Measurements from ENCODE around the gene HS6ST1. TPM values are rescaled to one million over a fixed set of nuclear protein-coding genes. Genes with fewer than 3 reads are reported as not detected.

The HS6ST1 gene
- total RNA-seq, 1 donor from 2014 or later = 17.6 TPM

DNA sequence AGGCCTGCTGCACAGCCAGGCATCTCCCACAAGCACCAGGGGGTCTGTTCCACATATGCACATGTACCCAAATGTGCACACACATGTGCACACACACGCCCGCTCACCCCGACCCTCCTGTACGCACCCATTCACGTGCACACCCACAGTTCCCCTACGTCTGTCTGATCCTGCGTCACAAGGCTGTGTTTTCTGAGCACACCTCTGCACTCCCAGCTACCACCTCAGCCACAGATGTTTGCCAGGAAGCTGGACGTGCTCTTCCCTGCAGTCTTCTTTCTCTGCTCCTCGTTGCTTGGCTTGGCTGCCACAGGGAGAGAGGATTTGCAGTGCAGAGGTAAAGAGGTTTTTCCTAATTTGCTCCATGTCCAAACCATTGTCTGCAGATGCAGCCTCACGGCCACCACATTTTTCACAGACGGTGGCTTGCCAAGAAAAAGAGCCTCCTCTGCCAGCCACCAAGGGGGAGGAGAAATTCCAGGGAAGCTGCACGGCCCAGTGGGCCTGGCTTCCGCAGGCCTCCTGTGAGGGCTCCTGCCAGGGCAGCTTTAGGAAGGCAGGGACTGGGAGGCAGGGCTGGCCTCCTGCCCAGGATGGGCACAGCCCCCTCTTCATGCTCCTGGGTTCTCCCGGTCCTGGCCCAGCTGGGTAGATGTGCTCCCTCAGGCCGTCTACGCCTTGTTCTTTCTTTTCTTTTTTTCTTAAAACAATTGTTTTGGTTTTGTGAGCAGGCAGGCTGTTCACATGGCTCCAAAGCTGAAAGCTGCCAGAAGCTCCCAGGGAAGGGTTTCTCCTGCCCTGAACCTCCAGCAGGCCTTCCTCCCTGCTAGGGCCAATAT, 29.3 kb upstream of the HS6ST1 start:
- DNase-seq (ENCODE audit: low read depth) = peak; percentile 30

DNA sequence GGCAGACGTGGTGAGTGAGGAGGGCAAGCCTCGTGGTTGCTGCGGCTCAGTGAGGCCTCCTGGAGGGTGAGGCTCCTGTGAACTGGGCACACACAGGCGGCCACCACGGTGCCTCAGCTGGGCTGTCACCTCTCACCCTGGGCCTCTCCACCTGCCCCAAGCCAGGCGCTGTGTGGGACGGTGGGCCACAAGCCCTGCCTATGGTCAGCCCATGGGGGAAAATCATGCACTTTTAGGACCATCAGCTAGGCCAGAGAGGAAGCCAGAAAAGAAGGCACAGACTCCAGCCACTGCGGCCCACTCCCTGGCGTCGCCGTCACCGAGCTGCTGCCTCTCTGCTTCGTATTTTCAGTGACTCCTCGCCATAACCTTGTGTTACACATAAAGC, 28.5 kb upstream of the HS6ST1 start:
- H3K4me3 ChIP-seq (ENCODE audit: low read depth, low read length) = no peak overlapping the region
- TF ChIP-seq, protein P1, sequence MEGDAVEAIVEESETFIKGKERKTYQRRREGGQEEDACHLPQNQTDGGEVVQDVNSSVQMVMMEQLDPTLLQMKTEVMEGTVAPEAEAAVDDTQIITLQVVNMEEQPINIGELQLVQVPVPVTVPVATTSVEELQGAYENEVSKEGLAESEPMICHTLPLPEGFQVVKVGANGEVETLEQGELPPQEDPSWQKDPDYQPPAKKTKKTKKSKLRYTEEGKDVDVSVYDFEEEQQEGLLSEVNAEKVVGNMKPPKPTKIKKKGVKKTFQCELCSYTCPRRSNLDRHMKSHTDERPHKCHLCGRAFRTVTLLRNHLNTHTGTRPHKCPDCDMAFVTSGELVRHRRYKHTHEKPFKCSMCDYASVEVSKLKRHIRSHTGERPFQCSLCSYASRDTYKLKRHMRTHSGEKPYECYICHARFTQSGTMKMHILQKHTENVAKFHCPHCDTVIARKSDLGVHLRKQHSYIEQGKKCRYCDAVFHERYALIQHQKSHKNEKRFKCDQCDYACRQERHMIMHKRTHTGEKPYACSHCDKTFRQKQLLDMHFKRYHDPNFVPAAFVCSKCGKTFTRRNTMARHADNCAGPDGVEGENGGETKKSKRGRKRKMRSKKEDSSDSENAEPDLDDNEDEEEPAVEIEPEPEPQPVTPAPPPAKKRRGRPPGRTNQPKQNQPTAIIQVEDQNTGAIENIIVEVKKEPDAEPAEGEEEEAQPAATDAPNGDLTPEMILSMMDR (conservative IDR thresholded peaks at IDR 0.05; ENCODE audit: low read depth, low read length) = no peak
- DNase-seq (ENCODE audit: low read depth) = no peak

More for the DNA sequence above, 29.3 kb upstream of the HS6ST1 start:
- TF ChIP-seq, protein P1 (conservative IDR thresholded peaks at IDR 0.05; ENCODE audit: low read depth, low read length) = no peak
- no peak overlapping the region for H3K4me3 ChIP-seq (ENCODE audit: low read depth, low read length)

DNA sequence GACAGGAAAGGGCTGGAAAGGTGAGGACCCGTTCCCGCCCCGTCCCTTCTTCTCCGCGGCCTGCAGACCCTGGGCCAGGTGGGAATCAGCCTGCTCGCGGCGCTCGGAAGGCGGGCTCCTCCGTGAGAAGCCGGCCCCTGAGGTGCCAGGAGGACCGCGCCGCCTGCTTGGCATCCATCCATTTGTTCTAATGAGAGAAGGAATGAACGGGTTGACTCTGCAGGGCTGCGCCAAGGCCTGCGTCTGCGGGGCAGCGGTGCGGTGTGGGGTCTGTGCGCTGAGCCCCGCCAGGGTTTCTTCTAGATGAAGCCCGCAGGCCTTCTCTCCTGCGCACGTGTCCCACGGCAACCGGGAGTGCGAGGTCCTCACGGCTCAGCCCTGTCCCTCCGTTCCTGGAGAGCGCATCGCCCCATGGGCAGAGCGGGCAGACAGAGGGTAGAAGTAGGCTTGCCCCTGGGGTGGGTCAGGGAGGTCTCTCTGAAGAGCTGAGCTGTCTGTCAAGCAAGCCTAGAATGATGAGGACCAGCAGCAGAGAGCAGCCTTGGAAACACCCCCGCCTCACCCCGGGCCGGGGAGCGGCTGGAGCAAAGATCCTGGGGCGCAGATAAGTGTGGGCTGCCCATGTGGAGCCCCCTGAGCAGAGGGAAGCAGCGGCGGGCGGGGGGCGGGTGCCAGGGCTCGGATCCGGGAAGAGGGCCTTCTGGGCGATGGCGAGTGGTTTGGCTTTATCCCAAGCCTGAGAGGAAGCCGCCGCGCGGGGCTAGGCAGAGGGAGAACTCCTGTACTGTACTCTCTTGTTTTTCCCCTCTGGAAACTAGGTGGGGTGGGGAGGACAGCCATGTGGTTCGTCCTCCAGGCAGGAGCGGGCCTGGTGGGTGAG, 27.9 kb upstream of the HS6ST1 start:
- TF ChIP-seq, protein P1 (conservative IDR thresholded peaks at IDR 0.05; ENCODE audit: low read depth, low read length) = no peak
- DNase-seq (ENCODE audit: low read depth) = no peak
- H3K4me3 ChIP-seq (ENCODE audit: low read depth, low read length) = no peak overlapping the region

DNA sequence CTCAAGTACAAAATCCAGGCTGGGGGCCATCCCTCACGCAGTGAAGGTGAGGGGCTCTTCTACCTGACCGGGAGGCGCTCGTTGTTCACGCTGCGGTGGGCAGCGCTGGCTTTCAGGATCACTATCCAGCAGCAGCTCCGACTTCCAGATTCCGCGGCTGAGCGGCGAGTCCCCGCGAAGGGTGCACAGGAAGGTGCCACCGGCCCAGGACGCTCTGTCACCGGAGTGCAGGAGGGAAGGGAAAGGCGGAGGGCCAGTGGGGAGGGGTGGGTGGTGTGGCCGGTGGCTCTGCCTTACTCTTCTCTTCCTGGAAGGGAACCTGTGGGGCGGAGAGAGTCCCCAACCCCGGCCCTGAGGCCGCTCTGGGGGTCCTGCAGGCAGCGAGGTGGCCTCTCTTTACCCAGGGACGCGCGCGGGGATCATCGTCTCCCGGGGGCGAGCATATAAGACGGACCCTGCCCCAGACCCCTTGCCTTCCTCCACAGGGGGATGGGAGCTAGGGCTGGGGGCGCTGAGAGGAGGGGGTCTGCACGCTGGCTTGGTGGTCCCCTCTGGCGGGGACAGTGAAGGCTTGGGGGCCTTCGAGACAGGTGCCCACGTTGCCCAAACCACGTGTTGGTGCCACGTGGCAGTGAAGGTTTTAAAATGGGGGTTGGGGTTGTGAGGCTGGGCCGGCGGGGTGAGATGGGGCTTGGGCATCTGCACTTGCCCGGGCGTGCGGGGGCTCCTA, 26.9 kb upstream of the HS6ST1 start:
- TF ChIP-seq, protein P1 (conservative IDR thresholded peaks at IDR 0.05; ENCODE audit: low read depth, low read length) = no peak
- H3K4me3 ChIP-seq (ENCODE audit: low read depth, low read length) = no peak overlapping the region
- DNase-seq (ENCODE audit: low read depth) = no peak

DNA sequence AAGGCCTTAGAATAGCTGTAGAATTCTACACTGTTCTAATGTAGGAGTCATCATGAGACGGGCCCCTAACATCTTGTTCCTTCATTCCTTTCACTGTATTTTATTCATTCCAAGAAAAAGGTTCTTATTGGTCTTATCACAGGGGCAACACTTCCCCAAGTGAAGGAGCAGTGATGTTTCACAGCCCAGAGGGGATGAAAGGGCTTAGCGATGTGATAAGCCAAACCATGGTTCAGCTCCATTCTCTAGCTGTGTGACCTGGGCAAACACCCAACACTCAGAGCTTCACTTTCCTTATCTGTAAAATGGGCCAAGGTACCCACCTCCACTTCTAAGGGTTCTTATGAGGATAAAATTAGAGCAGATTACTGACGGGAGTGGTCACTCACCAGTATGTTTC, 25.4 kb upstream of the HS6ST1 start:
- TF ChIP-seq, protein P1 (conservative IDR thresholded peaks at IDR 0.05; ENCODE audit: low read depth, low read length) = no peak
- H3K4me3 ChIP-seq (ENCODE audit: low read depth, low read length) = no peak overlapping the region
- no peak for DNase-seq (ENCODE audit: low read depth)

DNA sequence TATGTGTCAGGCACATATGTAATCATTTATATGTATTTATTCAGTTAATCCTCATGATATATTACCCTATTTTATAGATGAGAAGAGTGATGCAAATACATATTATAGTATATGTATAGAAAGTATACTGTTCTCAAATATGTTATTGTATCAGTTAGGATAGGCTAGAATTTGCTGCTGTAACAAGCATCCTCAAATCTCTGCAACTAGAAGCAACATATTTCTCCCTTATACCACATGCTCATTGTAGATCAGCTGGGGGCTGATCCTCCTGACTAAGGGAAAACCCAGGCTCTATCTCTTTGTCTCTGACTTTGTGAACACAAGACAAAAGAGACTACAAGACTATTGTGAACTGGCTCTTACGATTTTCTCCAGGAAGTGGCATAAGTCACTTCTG, 24.8 kb upstream of the HS6ST1 start:
- no peak overlapping the region for H3K4me3 ChIP-seq (ENCODE audit: low read depth, low read length)
- TF ChIP-seq, protein P1 (conservative IDR thresholded peaks at IDR 0.05; ENCODE audit: low read depth, low read length) = no peak

More for the DNA sequence above, 24.8 kb upstream of the HS6ST1 start:
- DNase-seq (ENCODE audit: low read depth) = no peak
